GM23248 (cell line): ENCODE results near the gene VAV2.

Experiments used
- EZH2 ChIP-seq: fragments of 200-600 bp; sonication (generic); IDR thresholded peaks from 2 replicates; pipeline ENCODE4 v1.6.1; 2018; ENCODE audit warnings: antibody characterized with exemption, mild to moderate bottlenecking; ENCODE audit not compliant: insufficient read depth, poor library complexity, severe bottlenecking
- EZH2phosphoT487 ChIP-seq: fragments of 200-600 bp; sonication (generic); IDR thresholded peaks from 2 replicates; pipeline ENCODE4 v1.6.1; 2018; ENCODE audit warnings: antibody characterized with exemption, moderate library complexity, mild to moderate bottlenecking, low read depth; ENCODE audit not compliant: insufficient read depth

GRCh38 chr9:133821601-133822429, 170.3 kb downstream of the VAV2 start:
- TF ChIP-seq EZH2 (no peak), EZH2phosphoT487 (no peak)
